ENCODE results near the gene PARN.

DNA sequence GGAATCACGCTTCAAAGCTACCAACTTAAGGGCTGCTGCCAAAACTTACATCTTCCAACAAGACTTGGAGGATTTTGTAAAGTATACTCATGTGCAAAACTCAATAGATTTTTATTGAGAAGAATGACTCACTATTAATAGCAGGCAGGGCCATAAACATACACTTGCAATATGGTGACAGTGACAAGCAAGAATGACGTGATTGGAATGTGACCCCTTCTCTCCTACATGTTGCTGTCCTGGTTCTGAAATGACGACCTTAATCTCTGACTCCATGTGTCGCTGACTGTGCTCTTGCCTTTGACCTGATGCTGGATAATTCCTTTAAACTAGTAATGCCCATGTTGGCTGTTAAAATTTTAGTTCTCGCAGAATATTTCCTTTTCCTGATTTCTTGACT lies 174.5 kb downstream of the PARN start:
- TF ChIP-seq, protein P1, sequence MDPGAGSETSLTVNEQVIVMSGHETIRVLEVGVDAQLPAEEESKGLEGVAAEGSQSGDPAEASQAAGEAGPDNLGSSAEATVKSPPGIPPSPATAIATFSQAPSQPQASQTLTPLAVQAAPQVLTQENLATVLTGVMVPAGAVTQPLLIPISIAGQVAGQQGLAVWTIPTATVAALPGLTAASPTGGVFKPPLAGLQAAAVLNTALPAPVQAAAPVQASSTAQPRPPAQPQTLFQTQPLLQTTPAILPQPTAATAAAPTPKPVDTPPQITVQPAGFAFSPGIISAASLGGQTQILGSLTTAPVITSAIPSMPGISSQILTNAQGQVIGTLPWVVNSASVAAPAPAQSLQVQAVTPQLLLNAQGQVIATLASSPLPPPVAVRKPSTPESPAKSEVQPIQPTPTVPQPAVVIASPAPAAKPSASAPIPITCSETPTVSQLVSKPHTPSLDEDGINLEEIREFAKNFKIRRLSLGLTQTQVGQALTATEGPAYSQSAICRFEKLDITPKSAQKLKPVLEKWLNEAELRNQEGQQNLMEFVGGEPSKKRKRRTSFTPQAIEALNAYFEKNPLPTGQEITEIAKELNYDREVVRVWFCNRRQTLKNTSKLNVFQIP (CRISPR knock-in tag; IDR thresholded peaks at IDR 0.05; ENCODE audit: borderline replicate concordance, low read depth) = no peak
- no peak for TF ChIP-seq ARNTL (CRISPR knock-in tag; IDR thresholded peaks at IDR 0.05; ENCODE audit: borderline replicate concordance, low read depth)
- no peak for TF ChIP-seq ZFP30 (CRISPR knock-in tag; IDR thresholded peaks at IDR 0.05)
- no peak for TF ChIP-seq ZFP3 (CRISPR knock-in tag; IDR thresholded peaks at IDR 0.05)
- no peak for TF ChIP-seq PPARA (CRISPR knock-in tag; IDR thresholded peaks at IDR 0.05; ENCODE audit: borderline replicate concordance)
- TF ChIP-seq RARB (CRISPR knock-in tag; IDR thresholded peaks at IDR 0.05) = no peak
- TF ChIP-seq, protein P2, sequence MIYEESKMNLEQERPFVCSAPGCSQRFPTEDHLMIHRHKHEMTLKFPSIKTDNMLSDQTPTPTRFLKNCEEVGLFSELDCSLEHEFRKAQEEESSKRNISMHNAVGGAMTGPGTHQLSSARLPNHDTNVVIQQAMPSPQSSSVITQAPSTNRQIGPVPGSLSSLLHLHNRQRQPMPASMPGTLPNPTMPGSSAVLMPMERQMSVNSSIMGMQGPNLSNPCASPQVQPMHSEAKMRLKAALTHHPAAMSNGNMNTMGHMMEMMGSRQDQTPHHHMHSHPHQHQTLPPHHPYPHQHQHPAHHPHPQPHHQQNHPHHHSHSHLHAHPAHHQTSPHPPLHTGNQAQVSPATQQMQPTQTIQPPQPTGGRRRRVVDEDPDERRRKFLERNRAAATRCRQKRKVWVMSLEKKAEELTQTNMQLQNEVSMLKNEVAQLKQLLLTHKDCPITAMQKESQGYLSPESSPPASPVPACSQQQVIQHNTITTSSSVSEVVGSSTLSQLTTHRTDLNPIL (CRISPR knock-in tag; IDR thresholded peaks at IDR 0.05; ENCODE audit: low read depth) = no peak
- TF ChIP-seq, protein P3, sequence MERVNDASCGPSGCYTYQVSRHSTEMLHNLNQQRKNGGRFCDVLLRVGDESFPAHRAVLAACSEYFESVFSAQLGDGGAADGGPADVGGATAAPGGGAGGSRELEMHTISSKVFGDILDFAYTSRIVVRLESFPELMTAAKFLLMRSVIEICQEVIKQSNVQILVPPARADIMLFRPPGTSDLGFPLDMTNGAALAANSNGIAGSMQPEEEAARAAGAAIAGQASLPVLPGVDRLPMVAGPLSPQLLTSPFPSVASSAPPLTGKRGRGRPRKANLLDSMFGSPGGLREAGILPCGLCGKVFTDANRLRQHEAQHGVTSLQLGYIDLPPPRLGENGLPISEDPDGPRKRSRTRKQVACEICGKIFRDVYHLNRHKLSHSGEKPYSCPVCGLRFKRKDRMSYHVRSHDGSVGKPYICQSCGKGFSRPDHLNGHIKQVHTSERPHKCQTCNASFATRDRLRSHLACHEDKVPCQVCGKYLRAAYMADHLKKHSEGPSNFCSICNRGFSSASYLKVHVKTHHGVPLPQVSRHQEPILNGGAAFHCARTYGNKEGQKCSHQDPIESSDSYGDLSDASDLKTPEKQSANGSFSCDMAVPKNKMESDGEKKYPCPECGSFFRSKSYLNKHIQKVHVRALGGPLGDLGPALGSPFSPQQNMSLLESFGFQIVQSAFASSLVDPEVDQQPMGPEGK (CRISPR knock-in tag; IDR thresholded peaks at IDR 0.05; ENCODE audit: borderline replicate concordance) = no peak
- no peak for TF ChIP-seq SNAI2 (CRISPR knock-in tag; IDR thresholded peaks at IDR 0.05)

Measured in SK-N-SH treated with all-trans-retinoic acid at 6 μM for 48 hours (cell line).